SW 1271 (cell line): Measurements from ENCODE around the gene PSORS1C1.
A peak's percentile ranks its signal among the peaks of the same experiment; 100 is the strongest.
"Not testable (repeated sequence)": the region's sequence is repeated elsewhere in the genome, so short reads cannot be mapped to it uniquely, and the experiment has no call there.

Experiments
- DNase-seq, 2 experiments: peaks; one replicate each; lab custom pipeline; 2025; lab: John Stamatoyannopoulos, UW

Gene PSORS1C1, protein sequence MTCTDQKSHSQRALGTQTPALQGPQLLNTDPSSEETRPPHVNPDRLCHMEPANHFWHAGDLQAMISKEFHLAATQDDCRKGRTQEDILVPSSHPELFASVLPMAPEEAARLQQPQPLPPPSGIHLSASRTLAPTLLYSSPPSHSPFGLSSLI

DNA sequence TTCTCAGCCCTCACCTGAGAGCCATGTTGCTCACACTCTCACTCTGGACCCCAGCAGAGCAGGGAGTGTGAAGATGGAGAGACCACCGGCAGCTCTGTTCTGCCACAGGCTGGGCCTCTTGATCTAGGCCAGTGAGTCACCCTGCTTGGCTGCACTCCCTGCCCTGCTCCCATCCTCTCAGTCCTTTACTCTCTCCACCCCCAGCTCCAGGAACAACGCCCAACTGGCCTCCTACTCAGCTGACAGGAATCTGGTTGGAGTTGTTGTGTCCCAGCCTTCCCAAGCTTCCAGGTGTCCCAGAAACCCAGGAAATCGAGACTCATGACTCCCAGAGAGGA lies at the start of gene PSORS1C1:
Gene PSORS1C1, plus strand, starts transcription at position 260 of the 338 bp plus-strand sequence. CDS start 14,833 bp downstream, outside the sequence.
- peak; percentile 90 to 91 for DNase-seq

DNA sequence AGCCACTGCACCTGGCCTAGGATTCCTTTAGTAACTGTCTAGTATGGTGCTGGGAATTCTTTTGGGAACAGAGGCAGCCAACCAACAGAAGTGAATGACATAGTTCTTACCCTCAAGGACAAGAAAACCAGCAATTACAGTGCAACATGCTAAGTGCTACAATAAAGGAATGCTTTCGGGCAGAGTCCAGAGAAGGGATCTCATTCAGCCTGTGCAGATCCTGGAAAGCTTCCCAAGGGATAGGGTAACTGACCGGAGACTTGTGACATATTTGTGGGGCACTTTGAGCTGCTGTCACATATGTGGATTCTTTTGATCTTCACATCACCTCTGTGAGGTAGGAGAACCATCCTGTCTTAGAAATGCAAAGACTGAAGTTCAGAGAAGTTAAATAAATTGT lies 49.0 kb upstream of the PSORS1C1 start:
- no peak for DNase-seq

DNA sequence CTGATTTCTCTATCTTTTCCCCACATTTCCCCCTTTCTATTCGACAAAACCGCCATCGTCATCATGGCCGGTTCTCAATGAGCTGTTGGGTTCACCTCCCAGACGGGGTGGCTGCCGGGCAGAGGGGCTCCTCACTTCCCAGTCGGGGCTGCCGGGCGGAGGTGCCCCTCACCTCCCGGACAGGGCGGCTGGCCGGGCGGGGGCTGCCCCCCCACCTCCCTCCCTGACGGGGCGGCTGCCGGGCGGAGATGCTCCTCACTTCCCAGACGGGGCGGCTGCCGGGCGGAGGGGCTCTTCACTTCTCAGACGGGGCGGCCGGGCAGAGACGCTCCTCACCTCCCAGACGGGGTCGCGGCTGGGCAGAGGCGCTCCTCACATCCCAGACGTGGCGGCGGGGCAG lies 47.6 kb upstream of the PSORS1C1 start:
- not testable (repeated sequence) for DNase-seq

DNA sequence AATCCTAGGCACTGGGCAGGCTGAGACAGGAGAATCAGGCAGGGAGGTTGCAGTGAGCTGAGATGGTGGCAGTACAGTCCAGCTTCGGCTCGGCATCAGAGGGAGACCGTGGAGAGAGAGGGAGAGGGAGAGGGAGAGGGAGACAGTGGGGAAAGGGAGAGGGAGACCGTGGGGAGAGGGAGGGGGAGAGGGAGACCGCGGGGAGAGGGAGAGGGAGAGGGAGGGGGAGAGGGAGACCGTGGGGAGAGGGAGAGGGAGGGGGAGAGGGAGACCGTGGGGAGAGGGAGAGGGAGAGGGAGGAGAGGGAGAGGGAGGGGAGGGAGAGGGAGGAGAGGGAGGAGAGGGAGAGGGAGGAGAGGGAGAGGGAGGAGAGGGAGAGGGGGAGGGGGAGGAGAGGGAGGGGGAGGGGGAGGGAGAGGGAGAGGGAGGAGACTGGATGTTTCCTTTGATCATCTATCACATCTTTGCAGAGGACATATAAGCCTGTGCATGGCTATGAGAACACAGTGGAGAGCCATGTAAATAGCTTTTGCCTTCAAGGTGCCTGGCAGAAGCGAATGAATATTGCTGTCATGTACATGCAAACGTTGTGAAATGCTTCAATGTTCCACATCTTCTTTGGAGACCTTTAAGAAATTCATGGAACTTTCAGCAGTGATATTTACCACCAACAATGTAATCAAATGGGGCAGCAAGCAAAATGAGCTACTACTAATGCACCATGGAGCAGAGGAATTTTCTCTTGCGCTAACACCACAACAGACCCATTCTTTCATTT lies 46.5 kb upstream of the PSORS1C1 start:
- not testable (repeated sequence) for DNase-seq

DNA sequence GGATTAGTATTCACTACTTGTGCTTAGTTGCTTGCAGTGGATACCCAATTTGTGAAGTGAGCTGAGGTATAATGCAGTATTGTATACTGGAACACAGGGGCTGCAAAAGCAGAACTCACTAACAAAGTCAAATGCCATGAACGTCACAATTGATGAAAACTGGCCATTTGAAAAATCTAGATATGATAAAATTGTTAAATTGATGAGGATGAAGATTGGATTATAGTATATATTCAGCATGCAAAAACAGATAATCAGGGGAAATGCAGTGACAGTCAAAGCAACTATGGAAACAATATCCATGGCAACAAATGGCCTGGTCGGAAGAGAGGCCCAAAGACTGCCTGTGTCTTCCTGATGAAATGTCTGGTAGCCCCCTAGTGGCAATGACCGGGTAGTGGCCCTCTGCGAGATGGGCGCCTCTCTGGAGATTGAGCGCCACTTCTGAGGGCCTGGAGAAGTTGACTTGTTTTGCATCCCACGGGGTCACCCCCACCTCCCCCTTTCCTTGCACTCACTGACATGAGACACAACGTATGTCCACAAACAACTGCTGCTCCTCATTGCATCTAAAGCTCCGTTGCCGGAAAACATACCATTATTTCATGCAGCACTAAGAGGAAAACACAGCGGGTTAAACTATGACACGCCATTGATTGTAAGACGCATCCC lies 45.8 kb upstream of the PSORS1C1 start:
- peak; percentile 48 to 80 for DNase-seq

DNA sequence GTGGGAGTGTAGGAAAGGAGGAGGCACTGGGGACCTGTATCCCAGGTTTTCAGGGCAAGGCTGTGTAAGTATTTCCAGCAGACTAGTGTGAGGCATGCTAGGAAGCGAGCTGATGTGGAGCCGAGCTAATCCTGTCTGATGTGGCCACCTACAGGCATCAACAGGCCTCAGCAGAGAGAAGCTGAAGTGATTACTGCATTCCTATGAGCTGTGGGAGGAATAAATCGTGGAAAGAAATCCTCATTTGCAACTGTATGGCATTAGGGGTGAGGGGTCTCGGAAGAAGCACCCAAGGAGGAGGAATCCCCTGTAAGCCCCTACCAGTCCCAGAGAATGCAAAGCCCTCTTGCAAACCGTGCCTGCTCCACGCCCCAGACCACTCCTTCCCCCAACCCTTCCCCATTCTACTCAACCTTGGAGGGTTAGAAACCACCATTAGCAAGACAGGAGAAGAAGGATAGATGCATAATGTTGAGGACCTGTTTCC lies 43.8 kb upstream of the PSORS1C1 start:
- peak; percentile 29 to 63 for DNase-seq

DNA sequence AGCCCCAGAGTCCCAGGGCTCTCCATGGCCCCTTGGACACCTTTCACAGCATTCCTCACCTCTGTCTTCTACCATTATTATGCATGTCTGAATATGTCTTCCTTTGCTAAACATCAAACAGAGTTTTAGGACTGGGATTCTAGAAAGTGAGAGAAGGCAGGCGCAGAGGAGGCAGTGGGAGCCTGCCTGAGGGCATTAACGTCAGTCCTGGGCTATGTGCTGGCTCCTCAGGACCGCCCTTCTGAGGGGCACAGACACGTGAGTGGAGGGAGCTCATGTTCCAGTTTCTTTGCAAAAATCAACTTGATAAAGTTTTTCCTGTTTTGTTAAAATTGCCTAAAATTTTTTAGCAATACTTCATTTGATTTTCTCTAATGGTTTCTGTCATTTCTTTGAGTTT lies 40.2 kb upstream of the PSORS1C1 start:
- DNase-seq: no peak

DNA sequence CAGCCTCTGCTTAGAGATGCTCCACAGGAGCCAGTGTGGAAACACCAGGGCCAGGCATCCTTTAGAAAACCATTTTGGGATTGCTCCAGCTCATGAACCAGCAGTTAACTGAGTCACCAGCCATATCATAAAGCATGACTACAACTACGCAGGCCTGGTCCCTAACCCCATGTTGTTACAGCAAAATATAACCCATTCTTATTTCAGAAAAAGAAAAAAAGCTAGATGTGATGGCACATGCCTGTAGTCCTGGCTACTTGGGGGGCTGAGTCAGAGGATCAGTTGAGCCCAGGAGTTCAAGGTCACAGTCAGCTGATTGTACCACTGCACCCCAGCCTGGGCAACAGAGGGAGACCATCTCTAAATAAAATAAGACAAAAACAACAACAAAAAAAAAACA lies 39.1 kb upstream of the PSORS1C1 start:
- no peak for DNase-seq

DNA sequence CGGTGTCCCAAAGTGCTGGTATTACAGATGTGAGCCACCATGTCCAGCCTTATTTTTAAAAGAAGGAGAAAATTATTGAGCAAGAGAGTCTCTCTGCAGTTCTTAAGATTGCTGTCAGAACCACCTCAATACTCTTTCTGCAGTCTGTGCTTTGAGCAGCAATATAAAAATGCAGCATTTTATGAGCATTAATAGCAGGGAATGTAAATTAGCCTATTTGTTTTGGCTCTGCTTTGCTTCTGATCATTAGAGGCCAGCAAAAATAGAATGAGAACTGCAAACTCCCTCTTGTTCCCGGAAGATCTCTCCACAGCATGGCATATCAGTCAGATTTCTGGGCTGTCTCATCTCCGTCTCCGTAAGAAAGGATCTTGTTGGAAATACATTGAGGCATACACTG lies 38.0 kb upstream of the PSORS1C1 start:
- DNase-seq: no peak

DNA sequence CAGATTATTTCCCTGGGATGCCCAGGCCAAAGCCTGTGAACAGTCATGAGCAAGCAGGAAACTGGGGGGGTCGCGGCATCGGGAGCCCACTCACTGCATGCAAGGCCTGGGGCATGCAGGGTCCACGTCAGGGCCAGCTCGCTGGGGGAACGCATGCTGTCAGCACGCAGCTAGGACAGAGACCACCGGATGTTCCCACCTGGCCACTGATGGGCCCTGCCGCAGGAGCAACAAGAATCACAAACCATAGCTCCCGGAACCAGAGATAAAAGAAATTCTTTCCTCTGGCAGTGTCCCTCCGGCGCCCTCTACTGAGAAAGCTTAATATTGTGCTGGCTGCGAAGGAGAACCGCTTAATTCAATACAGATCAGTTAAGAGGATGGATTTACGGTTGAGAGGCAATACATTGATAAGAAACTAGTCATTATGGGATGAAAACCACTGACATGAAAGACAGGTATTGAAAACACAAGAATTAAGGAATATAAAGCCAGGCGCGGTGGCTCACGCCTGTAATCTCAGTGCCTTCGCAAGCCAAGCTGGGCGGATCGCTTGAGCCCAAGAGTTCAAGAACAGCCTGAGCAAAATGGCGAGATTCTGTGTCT lies 34.8 kb upstream of the PSORS1C1 start:
- DNase-seq: peak in 1 of 2 experiments; percentile 67

DNA sequence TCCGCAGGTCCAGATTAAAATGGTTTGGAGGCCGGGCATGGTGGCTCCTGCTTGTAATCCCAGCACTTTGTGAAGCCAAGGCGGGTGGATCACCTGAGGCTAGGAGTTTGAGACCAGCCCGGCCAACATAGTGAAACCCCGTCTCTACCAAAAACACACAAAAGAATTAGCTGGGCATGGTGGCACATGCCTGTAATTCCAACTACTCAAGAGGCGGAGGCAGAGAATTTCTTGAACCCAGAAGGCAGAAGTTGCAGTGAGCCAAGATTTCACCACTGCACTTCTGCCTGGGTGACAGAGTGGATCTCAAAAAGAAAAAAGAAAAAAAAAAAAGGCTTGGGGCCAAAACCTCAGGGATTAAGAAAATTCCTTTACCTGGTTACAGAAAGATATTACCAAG lies 32.7 kb upstream of the PSORS1C1 start:
- no peak for DNase-seq

DNA sequence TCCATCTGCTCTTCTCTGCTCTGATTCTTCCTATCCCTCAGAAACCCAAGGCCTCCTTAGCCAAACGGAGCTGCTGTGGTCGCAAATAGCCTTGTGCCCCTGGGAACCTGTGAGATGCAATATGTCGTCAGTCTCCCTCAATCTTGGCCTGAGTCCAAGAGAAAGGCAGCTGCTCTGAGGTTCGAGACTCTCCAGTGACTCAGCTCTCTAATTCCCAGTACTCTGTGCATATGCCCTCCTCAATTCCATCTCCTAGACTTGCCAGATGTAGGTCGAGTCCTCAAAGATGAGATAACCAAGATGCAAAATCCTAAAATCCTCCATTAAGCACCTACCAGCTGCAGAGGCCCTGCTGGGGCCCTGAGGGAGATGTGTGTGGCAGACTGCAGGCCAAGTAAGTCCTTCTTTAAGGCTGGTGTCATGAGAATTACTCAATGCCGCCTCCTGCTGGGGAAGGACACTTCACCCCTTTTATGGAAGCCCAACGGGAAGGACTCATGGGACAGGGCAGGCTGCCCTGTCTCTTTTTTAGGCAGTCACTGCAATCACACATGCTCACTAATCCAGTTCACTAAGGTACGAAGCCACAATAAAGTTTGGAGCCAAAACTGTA lies 30.8 kb upstream of the PSORS1C1 start:
- no peak for DNase-seq

DNA sequence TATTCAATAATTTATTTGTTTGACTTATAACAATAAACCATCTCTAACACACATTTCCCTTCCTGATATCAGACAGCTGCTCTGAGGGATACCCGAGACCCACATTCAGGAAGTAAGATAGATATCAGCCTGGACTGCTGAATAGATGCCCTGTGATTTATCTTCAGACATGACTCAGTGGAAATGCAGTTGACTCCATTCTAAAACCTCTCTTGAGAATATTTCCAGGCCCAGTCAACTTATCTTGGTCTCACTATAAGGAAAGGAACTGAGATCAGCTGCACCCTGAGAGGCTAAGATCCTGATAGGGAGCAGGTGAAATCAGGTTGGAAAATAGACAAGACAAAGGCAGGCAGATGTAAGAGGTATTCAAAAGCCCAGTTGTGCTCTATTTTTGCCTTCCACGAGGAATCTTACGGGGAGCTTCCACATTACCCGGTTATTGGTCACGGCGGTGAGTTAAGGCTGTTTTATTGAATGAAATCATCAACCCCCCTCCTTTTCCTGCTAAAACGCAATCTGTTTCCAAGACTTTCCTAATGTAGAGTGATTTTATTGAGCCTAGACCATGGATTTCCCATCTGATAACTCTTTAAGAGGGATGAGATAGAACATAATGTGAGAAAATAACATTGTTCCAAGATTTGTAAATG lies 27.7 kb upstream of the PSORS1C1 start:
- no peak for DNase-seq

DNA sequence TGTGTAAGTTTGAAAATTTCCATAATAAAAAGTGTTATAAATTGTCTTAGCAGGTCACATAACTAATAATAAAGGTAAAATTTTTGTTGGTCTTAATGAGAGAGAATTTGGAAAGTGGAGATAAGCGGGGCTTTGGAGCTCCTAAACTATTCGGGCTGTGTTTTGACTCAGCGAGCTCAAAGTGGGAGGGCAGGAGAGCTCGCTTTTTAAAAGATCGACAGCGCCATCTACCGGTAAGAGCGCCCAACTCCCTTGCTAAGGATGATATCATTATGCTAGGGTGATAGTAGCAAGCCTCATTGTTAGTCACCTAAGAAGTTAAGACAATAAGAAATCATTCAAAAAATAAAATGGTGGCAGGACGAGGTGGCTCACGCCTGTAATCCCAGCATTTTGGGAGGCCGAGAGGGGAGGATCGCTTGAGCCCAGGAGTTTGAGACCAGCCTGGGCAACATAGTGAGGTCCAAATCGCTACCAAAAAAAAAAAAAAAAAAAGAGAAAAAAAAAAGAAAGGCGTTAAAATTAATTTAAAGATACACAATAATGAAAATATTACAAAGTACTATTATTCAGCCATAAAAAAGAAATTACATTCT lies 27.0 kb upstream of the PSORS1C1 start:
- DNase-seq: peak; percentile 63 to 78

DNA sequence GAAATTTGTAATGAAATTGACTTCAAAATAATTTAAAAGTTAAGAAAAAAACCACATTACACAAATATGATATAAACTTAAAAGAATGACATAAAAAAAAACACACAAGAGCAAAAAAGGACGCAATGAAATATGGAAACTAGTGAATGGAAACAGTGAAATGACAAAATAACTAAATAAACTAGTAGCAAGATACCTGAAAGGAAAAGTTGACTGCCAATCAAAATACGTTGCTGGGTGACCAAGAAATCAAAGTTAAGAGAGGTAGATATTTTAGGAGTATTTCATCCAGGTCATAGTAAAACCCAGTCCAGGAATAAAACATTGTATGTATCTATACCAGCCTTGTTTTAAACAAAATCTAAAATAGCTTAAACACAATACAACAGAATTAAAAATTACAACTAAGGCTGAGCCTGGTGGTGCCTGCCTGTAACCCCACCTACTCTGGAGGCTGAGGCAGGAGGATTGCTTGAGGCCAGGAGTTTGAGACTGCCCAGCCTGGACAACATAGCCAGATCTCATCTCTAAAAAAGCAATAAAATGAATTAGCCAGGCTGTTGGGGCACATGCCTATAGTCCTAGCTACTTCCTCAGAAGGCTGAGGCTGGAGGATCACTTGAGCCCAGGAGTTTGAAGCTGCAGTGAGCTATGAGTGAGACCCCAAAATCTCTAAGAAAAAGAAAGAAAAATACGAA lies 24.2 kb upstream of the PSORS1C1 start:
- DNase-seq: no peak

DNA sequence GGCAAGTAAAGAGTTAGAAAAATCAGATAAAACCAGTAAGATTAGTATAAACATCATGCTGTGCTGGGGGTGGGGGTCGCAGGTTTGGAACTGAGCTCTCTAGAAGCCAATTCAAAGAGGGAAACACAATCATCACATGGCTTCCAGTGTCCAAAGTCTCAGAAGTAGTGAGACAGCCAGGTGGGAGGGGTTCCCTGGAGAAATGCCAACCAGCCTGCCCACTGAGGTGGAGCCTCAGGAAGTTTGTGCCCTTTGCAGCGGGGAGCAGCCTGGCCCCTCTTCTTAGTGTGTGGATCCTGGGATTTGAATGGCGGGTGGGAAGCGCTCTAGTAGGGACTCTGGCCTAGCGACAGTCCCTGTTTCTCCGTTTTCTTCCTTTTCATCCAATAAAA lies 23.6 kb upstream of the PSORS1C1 start:
- DNase-seq: no peak

DNA sequence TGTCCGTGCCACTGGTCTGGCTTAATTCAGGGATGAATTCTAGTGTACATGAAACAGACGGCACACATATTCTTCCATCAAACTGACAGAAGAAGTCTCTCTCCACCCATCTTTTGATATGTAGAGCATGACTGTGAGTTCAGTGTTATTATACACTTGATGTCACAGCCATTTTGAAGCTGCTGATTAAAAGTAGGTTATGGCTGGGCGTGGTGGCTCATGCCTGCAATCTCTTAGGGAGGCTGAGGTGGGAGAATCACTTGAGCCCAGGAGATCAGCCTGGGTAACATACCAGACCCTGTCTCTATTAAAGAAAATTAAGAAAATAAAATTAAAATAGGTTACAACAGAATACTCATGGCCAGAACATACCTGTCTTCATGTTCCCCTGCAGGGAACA lies 22.9 kb upstream of the PSORS1C1 start:
- DNase-seq: no peak

DNA sequence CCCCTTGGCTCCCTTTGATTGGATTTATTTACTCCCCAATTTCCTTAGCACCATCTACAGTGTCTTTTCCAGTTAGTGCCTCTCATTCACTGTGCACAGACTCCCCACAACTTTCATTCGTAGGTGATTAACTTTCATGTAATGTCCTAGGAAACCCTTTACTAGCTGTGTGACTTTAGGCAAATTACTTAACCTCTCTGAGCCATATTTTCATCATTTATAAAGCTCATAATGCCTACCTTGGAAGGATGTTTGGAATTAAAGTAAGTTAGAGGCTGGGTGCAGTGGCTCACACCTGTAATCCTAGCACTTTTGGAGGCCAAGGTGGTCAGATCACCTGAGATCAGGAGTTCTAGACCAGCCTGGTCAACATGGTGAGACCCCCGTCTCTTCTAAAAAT lies 22.4 kb upstream of the PSORS1C1 start:
- DNase-seq: no peak

DNA sequence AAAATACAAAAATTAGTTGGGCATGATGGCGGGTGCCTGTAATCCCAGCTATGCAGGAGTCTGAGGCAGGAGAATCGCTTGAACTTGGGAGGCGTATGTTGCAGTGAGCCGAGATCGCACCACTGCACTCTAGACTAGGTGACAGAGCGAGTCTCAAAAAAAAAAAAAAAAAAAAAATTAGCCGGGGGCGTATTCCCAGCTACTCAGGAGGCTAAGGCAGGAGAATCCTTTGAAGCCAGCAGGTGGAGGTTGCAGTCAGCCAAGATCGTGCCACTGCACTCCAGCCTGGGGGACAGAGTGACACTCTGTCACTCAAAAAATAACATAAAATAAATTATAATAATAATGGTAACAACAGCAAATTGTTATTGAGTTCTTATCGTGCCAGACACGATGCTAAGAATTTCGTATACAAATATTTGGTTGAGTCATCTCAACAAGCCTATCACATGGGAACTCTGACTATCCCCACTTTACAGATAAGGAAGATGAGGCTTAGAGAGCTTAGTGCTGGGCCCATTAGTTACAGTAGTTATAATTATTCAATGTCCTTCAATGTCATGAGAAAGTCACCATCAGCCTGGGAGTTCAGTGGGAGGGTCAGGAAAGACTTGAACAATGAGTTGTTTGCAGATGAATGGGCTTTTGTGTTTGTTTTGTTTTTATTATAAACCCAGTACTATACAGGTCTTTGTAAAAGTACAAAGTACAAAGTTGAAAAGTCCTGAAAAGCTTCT lies 21.7 kb upstream of the PSORS1C1 start:
- no peak for DNase-seq

DNA sequence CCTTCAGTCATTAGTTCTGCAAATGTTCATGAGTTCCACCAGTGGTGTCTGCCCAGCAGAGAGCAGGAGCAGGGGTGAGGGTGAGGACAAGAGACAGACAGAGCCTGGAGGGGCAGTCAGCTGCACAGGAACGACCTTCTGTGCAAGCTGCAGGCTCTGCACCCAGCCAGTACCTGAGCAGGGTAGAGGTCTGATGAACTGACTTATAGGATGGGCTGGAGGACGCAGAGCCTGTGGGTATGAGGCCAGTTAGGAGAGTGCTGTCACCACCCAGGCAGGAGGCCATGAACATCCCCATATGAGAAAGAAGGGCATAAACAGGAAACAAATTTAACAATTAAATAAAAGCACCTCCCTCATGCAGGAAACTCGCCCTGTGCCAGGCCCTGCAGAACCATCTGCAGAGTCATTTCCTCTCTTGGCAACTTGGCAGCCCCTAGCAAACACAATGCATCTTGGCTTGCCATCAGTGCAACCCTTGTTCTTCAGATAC lies 20.2 kb upstream of the PSORS1C1 start:
- DNase-seq: no peak
